H9 (cell line): ENCODE data around the gene DDX1. TPM values are rescaled to one million over a fixed set of nuclear protein-coding genes. Genes with fewer than 3 reads are reported as not detected.
A peak's percentile ranks its signal among the peaks of the same experiment; 100 is the strongest.

Experiments
- DNase-seq: peaks from one replicate; pipeline ENCODE4 v3.0.0-alpha.2; 2017
- H2AFZ ChIP-seq: one replicate; pipeline ENCODE4 v1.6.1; 2013; ENCODE audit warnings: mild to moderate bottlenecking, low read length, control low read depth, moderate library complexity
- H2AK5ac ChIP-seq: 2 replicates; pipeline ENCODE4 v1.6.1; 2013; ENCODE audit warnings: low read length, control low read depth, mixed read lengths; ENCODE audit not compliant: insufficient read length
- H2BK120ac ChIP-seq: one replicate; pipeline ENCODE4 v1.6.1; 2013; ENCODE audit warnings: low read depth, mild to moderate bottlenecking, low read length, control low read depth, inconsistent platforms; ENCODE audit not compliant: poor library complexity, severe bottlenecking
- H2BK12ac ChIP-seq: 2 replicates; pipeline ENCODE4 v1.6.1; 2013; ENCODE audit warnings: low read length, control low read depth, mixed read lengths, low read depth; ENCODE audit not compliant: insufficient read length
- H2BK15ac ChIP-seq: 2 replicates; pipeline ENCODE4 v1.6.1; 2013; ENCODE audit warnings: low read depth, low read length, control low read depth
- H2BK20ac ChIP-seq: one replicate; pipeline ENCODE4 v1.6.1; 2013; ENCODE audit warnings: low read depth, mild to moderate bottlenecking, low read length, control low read depth, inconsistent platforms; ENCODE audit not compliant: poor library complexity, severe bottlenecking
- H2BK5ac ChIP-seq: 2 replicates; pipeline ENCODE4 v1.6.1; 2013; ENCODE audit warnings: low read length, control low read depth, mixed read lengths; ENCODE audit not compliant: insufficient read length
- H3K14ac ChIP-seq: 2 replicates; pipeline ENCODE4 v1.6.1; 2013; ENCODE audit warnings: low read length, control low read depth; ENCODE audit not compliant: insufficient read depth
- H3K18ac ChIP-seq: 2 replicates; pipeline ENCODE4 v1.6.1; 2013; ENCODE audit warnings: low read depth, mild to moderate bottlenecking, mixed read lengths, low read length, control low read depth; ENCODE audit not compliant: insufficient read length
- H3K23ac ChIP-seq: 2 replicates; pipeline ENCODE4 v1.6.1; 2013; ENCODE audit warnings: low read length, control low read depth, mixed read lengths, low read depth; ENCODE audit not compliant: insufficient read length
- H3K23me2 ChIP-seq: 2 replicates; pipeline ENCODE4 v1.6.1; 2013; ENCODE audit warnings: low read depth, mild to moderate bottlenecking, mixed read lengths, low read length, control low read depth; ENCODE audit not compliant: insufficient read length, poor library complexity, severe bottlenecking
- H3K27ac ChIP-seq: 2 replicates; pipeline ENCODE4 v1.5.1; 2013; ENCODE audit warnings: low read length, control low read depth, mixed read lengths, low read depth; ENCODE audit not compliant: insufficient read length
- H3K27me3 ChIP-seq: 2 replicates; pipeline ENCODE4 v1.6.1; 2013; ENCODE audit warnings: low read length, control low read depth, inconsistent platforms; ENCODE audit not compliant: insufficient read depth
- H3K4ac ChIP-seq: 2 replicates; pipeline ENCODE4 v1.6.1; 2013; ENCODE audit warnings: low read depth, mild to moderate bottlenecking, control low read depth, inconsistent platforms, low read length, moderate library complexity
- H3K4me1 ChIP-seq: 2 replicates; pipeline ENCODE4 v1.6.1; 2013; ENCODE audit warnings: low read length, control low read depth, inconsistent platforms; ENCODE audit not compliant: insufficient read depth
- H3K4me2 ChIP-seq: 2 replicates; pipeline ENCODE4 v1.6.1; 2013; ENCODE audit warnings: low read length, control low read depth, mixed read lengths; ENCODE audit not compliant: insufficient read length, insufficient read depth
- H3K56ac ChIP-seq: 2 replicates; pipeline ENCODE4 v1.6.1; 2013; ENCODE audit warnings: low read depth, mild to moderate bottlenecking, mixed read lengths, low read length, control low read depth; ENCODE audit not compliant: insufficient read length
- H3K79me1 ChIP-seq: 2 replicates; pipeline ENCODE4 v1.6.1; 2013; ENCODE audit warnings: low read depth, mild to moderate bottlenecking, moderate library complexity, low read length, control low read depth, inconsistent platforms; ENCODE audit not compliant: insufficient read depth, poor library complexity, severe bottlenecking
- H3K79me2 ChIP-seq: 2 replicates; pipeline ENCODE4 v1.6.1; 2013; ENCODE audit warnings: low read length, control low read depth, inconsistent platforms; ENCODE audit not compliant: insufficient read depth
- H3K9ac ChIP-seq: 2 replicates; pipeline ENCODE4 v1.6.1; 2013; ENCODE audit warnings: low read length, control low read depth, mixed read lengths; ENCODE audit not compliant: insufficient read length; ENCODE audit errors: extremely low read depth
- H3K9me3 ChIP-seq: one replicate; pipeline ENCODE4 v1.6.1; 2013; ENCODE audit warnings: low read depth, low read length, inconsistent platforms; ENCODE audit not compliant: control insufficient read depth
- H3T11ph ChIP-seq: one replicate; pipeline ENCODE4 v1.6.1; 2013; ENCODE audit warnings: mild to moderate bottlenecking, low read length, control low read depth, inconsistent platforms
- H4K20me1 ChIP-seq: one replicate; pipeline ENCODE4 v1.6.1; 2013; ENCODE audit not compliant: control insufficient read depth, insufficient read length, insufficient read depth
- H4K5ac ChIP-seq: 2 replicates; pipeline ENCODE4 v1.6.1; 2013; ENCODE audit warnings: low read depth, mild to moderate bottlenecking, mixed read lengths, low read length, control low read depth; ENCODE audit not compliant: insufficient read length
- H4K8ac ChIP-seq: replicated peaks from 2 replicates; pipeline ENCODE4 v1.6.1; 2013; ENCODE audit warnings: low read length, control low read depth, mixed read lengths, low read depth; ENCODE audit not compliant: insufficient read length
- H4K91ac ChIP-seq: 2 replicates; pipeline ENCODE4 v1.6.1; 2013; ENCODE audit warnings: low read depth, mild to moderate bottlenecking, moderate library complexity, mixed read lengths, low read length, control low read depth; ENCODE audit not compliant: insufficient read length
- H3K27ac Mint-ChIP-seq, 3 experiments: 2 replicates in 2 of 3; 3 replicates in 1 of 3; pipeline ENCODE4 v1.8.0; 2020 to 2021; ENCODE audit warnings: mixed read lengths in 3 of 3, mild to moderate bottlenecking in 1 of 3, moderate library complexity in 1 of 3
- H3K27me3 Mint-ChIP-seq: 2 replicates; pipeline ENCODE4 v1.8.0; 2021; ENCODE audit warnings: low read depth, mild to moderate bottlenecking, moderate library complexity, mixed read lengths
- H3K36me3 Mint-ChIP-seq, 3 experiments: 2 replicates in 2 of 3; 3 replicates in 1 of 3; pipeline ENCODE4 v1.8.0; 2020 to 2021; ENCODE audit warnings: low read depth in 3 of 3, mixed read lengths in 3 of 3; ENCODE audit not compliant: insufficient read depth in 1 of 3
- H3K4me1 Mint-ChIP-seq, 2 experiments: 2 replicates each; pipeline ENCODE4 v1.8.0; 2020; ENCODE audit warnings: mixed read lengths in 2 of 2
- H3K4me3 Mint-ChIP-seq, 2 experiments: 2 replicates in 1 of 2; 3 replicates in 1 of 2; pipeline ENCODE4 v1.8.0; 2020 to 2021; ENCODE audit warnings: mild to moderate bottlenecking in 2 of 2, mixed read lengths in 2 of 2, moderate library complexity in 1 of 2
- H3K9me3 Mint-ChIP-seq, 2 experiments: 2 replicates in 1 of 2; 3 replicates in 1 of 2; pipeline ENCODE4 v1.8.0; 2020; ENCODE audit warnings: mild to moderate bottlenecking in 2 of 2, mixed read lengths in 2 of 2, moderate library complexity in 1 of 2
- CTCF ChIP-seq: fragments of 200-600 bp; sonication (generic); conservative IDR thresholded peaks from 3 replicates; pipeline ENCODE4 v1.8.0; 2021; ENCODE audit warnings: antibody characterized with exemption, mild to moderate bottlenecking
- WGBS: extraction: QIAGEN DNeasy Blood & Tissue Kit; methylation state at CpG from one replicate; pipeline ENCODE4 v1.1.7; 2013; ENCODE audit warnings: missing lambda C conversion rate, low lambda C conversion rate, mixed read lengths; ENCODE audit not compliant: insufficient read length; ENCODE audit errors: extremely low coverage; 5-methylcytosine and 5-hydroxymethylcytosine counted together
- total RNA-seq: library from RNA; stranded (reverse); gene quantifications from 2 replicates; pipeline ENCODE4 v1.2.1, GENCODE V29; 2021

Gene DDX1
- total RNA-seq, 1 experiment from 2014 or later, result 120 TPM

GRCh38 chr2:15655123-15655887, 63.6 kb downstream of the DDX1 start:
- no peak overlapping the region for H2AK5ac ChIP-seq
- no peak overlapping the region for H2BK15ac ChIP-seq
- H4K5ac ChIP-seq, result no peak overlapping the region
- no peaks in the 10 kb centered on the region for H4K20me1 ChIP-seq
- H4K91ac ChIP-seq, result no peak overlapping the region
- no peaks in the 10 kb centered on the region for H3K9me3 ChIP-seq
- no peak overlapping the region for H3K27ac ChIP-seq
- H3K56ac ChIP-seq, result no peak overlapping the region
- Mint-ChIP-seq H3K27ac (0 out of 7 replicates have a peak overlapping the region, but pooled peaks of 1 of the 3 experiments have one; percentile 8), H3K4me3 (no peak overlapping the region), H3K9me3 (no peaks in the 10 kb centered on the region), H3K4me1 (peaks cover 5 to 7% of the 10 kb centered on the region in 2 experiments), H3K36me3 (no peaks in the 10 kb centered on the region; a peak in 1 of 7 replicates), H3K27me3 (peaks cover 5% of the 10 kb centered on the region)
- H3K14ac ChIP-seq, result no peak overlapping the region
- no peak overlapping the region for H3K4ac ChIP-seq
- H2BK12ac ChIP-seq, result no peak overlapping the region
- H2AFZ ChIP-seq, result no peak overlapping the region
- WGBS, result no CpG with 5 or more reads among the region's 7 CpGs
- no peak overlapping the region for H2BK20ac ChIP-seq
- no peak overlapping the region for H3K18ac ChIP-seq
- H3K4me1 ChIP-seq, result no peaks in the 10 kb centered on the region
- H3K79me2 ChIP-seq, result no peaks in the 10 kb centered on the region
- no peak for TF ChIP-seq CTCF
- H3K23ac ChIP-seq, result no peak overlapping the region
- no peak overlapping the region for H3K9ac ChIP-seq
- no peak overlapping the region for H4K8ac ChIP-seq
- no peaks in the 10 kb centered on the region for H3K79me1 ChIP-seq
- H3K27me3 ChIP-seq, result no peaks in the 10 kb centered on the region
- no peak overlapping the region for H3K4me2 ChIP-seq
- no peaks in the 10 kb centered on the region for H3K23me2 ChIP-seq
- H2BK5ac ChIP-seq, result no peak overlapping the region
- DNase-seq, result no peak
- H3T11ph ChIP-seq, result no peak overlapping the region
- no peak overlapping the region for H2BK120ac ChIP-seq
